PC-9 (cell line): ENCODE measurements around the gene SMC6. TPM values are rescaled to one million over a fixed set of nuclear protein-coding genes. Genes with fewer than 3 reads are reported as not detected.

Source experiments
- BruUV-seq: library from RNA; stranded (reverse); fragments of 400-500 nt; replicated peaks from 2 replicates; lab custom pipeline; 2021; lab: Mats Ljungman, UMichigan
- CTCF ChIA-PET: fragments of 300-600 bp; sonication (Branson Sonifier 250); formaldehyde crosslinking; loops from one replicate; lab custom pipeline; 2022; ENCODE audit warnings: antibody characterized with exemption; lab: Charles Lee
- POLR2A ChIA-PET: fragments of 300-600 bp; sonication (Branson Sonifier 250); formaldehyde crosslinking; loops from one replicate; lab custom pipeline; 2022; ENCODE audit warnings: antibody characterized with exemption; ENCODE audit not compliant: unreplicated experiment; lab: Charles Lee
- DNase-seq, 2 experiments: peaks; one replicate each; pipeline versions ENCODE4 v3.0.0 to v3.0.0-alpha.2; 2015 to 2022; ENCODE audit warnings: mixed read lengths in 1 of 2
- H2AFZ ChIP-seq: fragments of 200-600 bp; sonication (generic); 2 replicates; pipeline ENCODE4 v1.8.1; 2017; ENCODE audit warnings: antibody characterized with exemption
- H3F3A ChIP-seq: fragments of 200-600 bp; sonication (generic); 2 replicates; pipeline ENCODE4 v1.8.1; 2017; ENCODE audit warnings: antibody characterized with exemption, mild to moderate bottlenecking, low read depth; ENCODE audit not compliant: insufficient read depth
- H3K27ac ChIP-seq: fragments of 200-600 bp; sonication (generic); 2 replicates; pipeline ENCODE4 v1.6.1; 2016; ENCODE audit warnings: mixed run types
- H3K27me3 ChIP-seq: fragments of 200-600 bp; sonication (generic); 2 replicates; pipeline ENCODE4 v1.6.1; 2016; ENCODE audit warnings: low read depth, mixed run types; ENCODE audit not compliant: insufficient read depth
- H3K36me3 ChIP-seq: fragments of 200-600 bp; sonication (generic); 2 replicates; pipeline ENCODE4 v1.6.1; 2016; ENCODE audit warnings: low read depth, mixed run types
- H3K4me1 ChIP-seq: fragments of 200-600 bp; sonication (generic); replicated peaks from 2 replicates; pipeline ENCODE4 v1.6.1; 2016; ENCODE audit warnings: mixed run types; ENCODE audit not compliant: insufficient read depth
- H3K4me2 ChIP-seq: fragments of 200-600 bp; sonication (generic); 2 replicates; pipeline ENCODE4 v1.6.1; 2017; ENCODE audit warnings: mixed run types
- H3K4me3 ChIP-seq: fragments of 200-600 bp; sonication (generic); 2 replicates; pipeline ENCODE4 v1.6.1; 2016; ENCODE audit warnings: mixed run types
- H3K79me2 ChIP-seq: fragments of 200-600 bp; sonication (generic); 2 replicates; pipeline ENCODE4 v1.6.1; 2017; ENCODE audit warnings: low read depth, mixed run types
- H3K9me2 ChIP-seq: fragments of 200-600 bp; sonication (generic); 2 replicates; pipeline ENCODE4 v1.8.1; 2017; ENCODE audit warnings: mild to moderate bottlenecking; ENCODE audit not compliant: insufficient read depth
- H3K9me3 ChIP-seq: fragments of 200-600 bp; sonication (generic); 2 replicates; pipeline ENCODE4 v1.8.1; 2016; ENCODE audit warnings: low read depth; ENCODE audit not compliant: insufficient read depth
- H4K20me1 ChIP-seq: fragments of 200-600 bp; sonication (generic); 2 replicates; pipeline ENCODE4 v1.8.1; 2017; ENCODE audit not compliant: insufficient read depth
- CTCF ChIP-seq: fragments of 200-600 bp; sonication (generic); conservative IDR thresholded peaks from 2 replicates; pipeline ENCODE4 v1.6.1; 2017; ENCODE audit warnings: mixed run types, antibody characterized with exemption, mild to moderate bottlenecking, moderate library complexity
- EZH2 ChIP-seq: fragments of 200-600 bp; sonication (generic); IDR thresholded peaks from 2 replicates; pipeline ENCODE4 v1.8.0; 2017; ENCODE audit warnings: antibody characterized with exemption, low read depth
- intact Hi-C: fragments of 100-400 bp; cut with micrococcal nuclease; formaldehyde crosslinking; loops from one replicate; pipeline ENCODE4 v1.10.0; 2022; ENCODE audit not compliant: unreplicated experiment
- total RNA-seq: library from RNA; stranded (reverse); gene quantifications from 2 replicates; pipeline ENCODE4 v1.2.3, GENCODE V29; 2021

SMC6 gene
- total RNA-seq, 1 experiment from 2014 or later, result 19.2 TPM

DNA sequence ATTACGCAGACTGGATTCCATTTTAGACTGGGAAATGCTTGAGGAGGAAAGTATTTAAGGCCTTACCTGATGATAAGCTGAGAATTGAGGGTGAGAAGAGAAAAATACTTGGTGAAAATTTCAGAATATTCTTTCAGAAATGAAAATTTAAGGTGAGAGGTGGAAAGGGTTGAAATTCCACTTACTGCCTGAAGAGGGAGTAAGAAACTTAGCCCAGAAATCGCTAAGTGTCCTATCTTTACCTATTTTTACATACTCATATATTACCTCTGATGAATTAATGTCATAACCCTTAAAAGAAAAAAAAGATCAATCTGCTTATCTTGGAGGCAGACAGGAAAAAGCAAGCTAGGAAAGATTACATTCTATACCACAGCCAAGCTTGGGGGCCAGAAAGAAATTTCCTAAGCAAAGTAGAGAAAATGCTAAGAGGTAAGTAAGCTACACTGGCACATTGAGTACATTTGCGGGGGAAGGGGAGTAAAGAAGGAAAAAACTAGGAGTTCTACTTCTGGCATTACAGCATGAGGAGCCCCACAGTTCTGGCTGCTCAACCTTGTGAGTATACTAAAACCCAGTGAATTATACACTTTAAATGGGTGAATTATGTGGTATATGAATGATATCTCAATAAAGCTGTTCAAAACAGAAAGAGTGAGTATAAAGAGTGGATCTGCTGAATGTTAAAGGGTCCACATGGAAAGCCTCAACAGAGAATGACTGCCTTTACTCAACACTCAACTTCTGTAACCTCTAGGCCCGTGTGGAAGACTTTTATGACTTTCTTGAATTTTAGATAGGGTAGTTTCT lies 33.8 kb downstream of the SMC6 start:
- no TSS peak for BruUV-seq
- Histone ChIP-seq H2AFZ (no peak overlapping the region), H3K9me2 (no peaks in the 10 kb centered on the region), H3K79me2 (no peaks in the 10 kb centered on the region), H4K20me1 (no peaks in the 10 kb centered on the region), H3K27ac (no peak overlapping the region), H3K27me3 (no peaks in the 10 kb centered on the region), H3K4me1 (no peaks in the 10 kb centered on the region), H3K9me3 (no peaks in the 10 kb centered on the region), H3K4me3 (no peak overlapping the region), H3K4me2 (no peak overlapping the region), H3F3A (no peaks in the 10 kb centered on the region; the same call in 1 of the 2 replicates), H3K36me3 (peaks cover 21% of the 10 kb centered on the region)
- no peak for DNase-seq
- CTCF ChIA-PET, result no interaction called here
- TF ChIP-seq EZH2 (no peak), CTCF (peak; percentile 90)
- intact Hi-C loops, result loop anchor here (1.0 kb wide), 1 partner anchor 659 kb away; no protein-coding TSS in a partner anchor
- POLR2A ChIA-PET, result no interaction called here

- no TSS peak for BruUV-seq
- CTCF ChIA-PET, result no interaction called here
These were observed 34.9 kb downstream of the SMC6 start for GRCh38 chr2:17718689-17719088.

DNA sequence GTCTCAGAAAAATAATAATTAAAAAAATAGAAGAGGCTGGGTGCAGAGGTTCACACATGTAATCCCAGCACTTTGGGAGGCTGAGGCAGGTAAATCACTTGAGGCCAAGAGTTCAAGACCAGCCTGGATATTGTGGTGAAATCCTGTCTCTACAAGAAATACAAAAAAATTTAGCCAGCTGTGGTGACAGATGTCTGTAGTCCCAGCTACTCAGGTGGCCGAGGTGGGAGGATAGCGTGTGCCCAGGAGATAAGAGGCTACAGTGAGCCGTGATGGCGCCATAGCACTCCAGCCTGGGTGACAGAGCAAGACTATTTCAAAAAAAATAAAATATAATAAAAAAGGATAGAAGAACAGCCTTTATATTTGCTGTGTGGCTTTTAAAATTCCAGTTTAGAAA lies 35.9 kb downstream of the SMC6 start:
- no peaks in the 10 kb centered on the region; the same call in 1 of the 2 replicates for H3F3A ChIP-seq
- H3K4me2 ChIP-seq, result no peak overlapping the region
- H3K36me3 ChIP-seq, result peaks cover 12% of the 10 kb centered on the region; the same call in 1 of the 2 replicates
- intact Hi-C loops, result no loop called here
- no peak overlapping the region for H3K4me3 ChIP-seq
- no TSS peak for BruUV-seq
- TF ChIP-seq EZH2, result no peak
- no peak for TF ChIP-seq CTCF
- POLR2A ChIA-PET, result no interaction called here
- no peaks in the 10 kb centered on the region for H3K79me2 ChIP-seq
- no peaks in the 10 kb centered on the region for H3K9me2 ChIP-seq
- H3K4me1 ChIP-seq, result no peaks in the 10 kb centered on the region
- no peak overlapping the region for H2AFZ ChIP-seq
- no peak overlapping the region for H3K27ac ChIP-seq
- no peak for DNase-seq
- no peaks in the 10 kb centered on the region for H3K9me3 ChIP-seq
- CTCF ChIA-PET, result interaction anchor here (0.6 kb wide), 1 partner anchor 26 kb away, joined by 3 read pairs; no protein-coding TSS in a partner anchor
- H4K20me1 ChIP-seq, result no peaks in the 10 kb centered on the region
- no peaks in the 10 kb centered on the region for H3K27me3 ChIP-seq

More at GRCh38 chr2:17718689-17719088, 34.9 kb downstream of the SMC6 start:
- H3K27me3 ChIP-seq, result no peaks in the 10 kb centered on the region
- H3K36me3 ChIP-seq, result peaks cover 20% of the 10 kb centered on the region
- H3K4me2 ChIP-seq, result no peak overlapping the region
- no peaks in the 10 kb centered on the region; the same call in 1 of the 2 replicates for H3F3A ChIP-seq
- POLR2A ChIA-PET, result no interaction called here
- H3K4me3 ChIP-seq, result no peak overlapping the region
- H3K4me1 ChIP-seq, result no peaks in the 10 kb centered on the region
- no peaks in the 10 kb centered on the region for H4K20me1 ChIP-seq
- H3K27ac ChIP-seq, result no peak overlapping the region
- intact Hi-C loops, result no loop called here
- no peaks in the 10 kb centered on the region for H3K9me3 ChIP-seq
- no peak overlapping the region for H2AFZ ChIP-seq
- H3K79me2 ChIP-seq, result no peaks in the 10 kb centered on the region
- DNase-seq, result no peak
- TF ChIP-seq CTCF (no peak), EZH2 (no peak)
- H3K9me2 ChIP-seq, result no peaks in the 10 kb centered on the region
